Neural cell (in vitro differentiated cells): ENCODE data around the gene POU2F3.

Source experiments
- CTCF ChIP-seq: fragments of 450-650 bp; IDR thresholded peaks from 2 replicates; pipeline ENCODE4 v1.5.1; 2014; ENCODE audit warnings: antibody characterized with exemption, mild to moderate bottlenecking, moderate library complexity; ENCODE audit not compliant: poor library complexity, severe bottlenecking
- EP300 ChIP-seq: fragments of 450-650 bp; conservative IDR thresholded peaks from 2 replicates; pipeline ENCODE4 v1.6.1; 2014; ENCODE audit warnings: antibody characterized with exemption, mild to moderate bottlenecking, moderate library complexity; ENCODE audit not compliant: poor library complexity, severe bottlenecking
- EZH2 ChIP-seq: fragments of 200-600, 300-800 bp; shearing (Covaris generic), sonication (generic); IDR thresholded peaks from 2 replicates; pipeline ENCODE4 v1.6.1; 2014; ENCODE audit warnings: antibody characterized with exemption, low read length, borderline replicate concordance, mild to moderate bottlenecking; ENCODE audit not compliant: insufficient read depth, poor library complexity, severe bottlenecking
- MXI1 ChIP-seq: fragments of 450-650 bp; conservative IDR thresholded peaks from 2 replicates; pipeline ENCODE4 v1.6.1; 2014; ENCODE audit warnings: antibody characterized with exemption, mild to moderate bottlenecking; ENCODE audit not compliant: poor library complexity, severe bottlenecking
- POLR2AphosphoS5 ChIP-seq: IDR thresholded peaks from 2 replicates; pipeline ENCODE4 v1.6.1; 2012
- RAD21 ChIP-seq: fragments of 450-650 bp; conservative IDR thresholded peaks from 2 replicates; pipeline ENCODE4 v1.6.1; 2014; ENCODE audit warnings: antibody characterized with exemption, mild to moderate bottlenecking, moderate library complexity
- SMC3 ChIP-seq: fragments of 450-650 bp; conservative IDR thresholded peaks from 2 replicates; pipeline ENCODE4 v1.6.1; 2014; ENCODE audit warnings: antibody characterized with exemption, mild to moderate bottlenecking, moderate library complexity; ENCODE audit not compliant: poor library complexity
- TAF1 ChIP-seq: IDR thresholded peaks from 2 replicates; pipeline ENCODE4 v1.6.1; 2012; ENCODE audit warnings: low read depth
- TF ChIP-seq, protein P1 (sequence below): IDR thresholded peaks from 2 replicates; pipeline ENCODE4 v1.6.1; 2012; ENCODE audit warnings: borderline replicate concordance

DNA sequence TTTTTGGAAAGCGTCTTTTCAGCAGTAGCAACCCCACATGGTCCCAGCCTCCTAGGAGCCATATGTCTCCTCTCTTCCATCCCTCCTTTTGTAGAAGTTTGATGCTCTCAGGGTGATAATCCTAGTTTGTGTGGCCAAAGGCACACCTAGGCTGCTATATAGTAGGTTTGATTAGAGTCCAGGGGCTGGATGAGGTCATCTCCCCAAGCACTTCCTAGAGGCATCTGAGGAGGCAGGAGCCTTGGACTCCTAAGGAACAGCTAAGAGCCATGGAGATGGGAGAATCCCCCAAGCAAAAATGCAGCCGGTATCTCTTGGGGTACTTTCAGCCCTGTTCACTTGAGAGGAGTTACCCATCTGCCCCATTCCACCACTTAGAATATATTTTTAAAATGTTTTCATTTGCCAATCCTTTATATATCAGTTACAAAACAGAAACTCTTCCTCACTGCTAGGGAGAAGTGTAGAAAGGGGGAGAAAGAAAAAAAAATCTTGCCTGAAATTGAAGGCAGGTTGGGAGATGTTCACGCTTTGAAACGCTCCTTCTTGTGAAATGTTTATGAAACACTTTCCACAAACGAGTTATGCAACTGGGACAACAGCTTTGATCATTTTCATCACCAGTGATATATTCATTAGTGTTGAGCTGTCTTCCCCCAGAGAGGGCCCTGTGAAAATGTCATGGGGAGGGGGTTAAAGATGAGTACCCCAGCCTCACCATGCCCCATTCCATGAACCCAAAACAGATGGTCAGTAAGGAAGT lies 53.3 kb downstream of the POU2F3 start:
- no peak for TF ChIP-seq RAD21
- TF ChIP-seq CTCF = no peak
- no peak for TF ChIP-seq EP300
- TF ChIP-seq TAF1 = no peak
- TF ChIP-seq EZH2 = no peak
- TF ChIP-seq, protein P1, sequence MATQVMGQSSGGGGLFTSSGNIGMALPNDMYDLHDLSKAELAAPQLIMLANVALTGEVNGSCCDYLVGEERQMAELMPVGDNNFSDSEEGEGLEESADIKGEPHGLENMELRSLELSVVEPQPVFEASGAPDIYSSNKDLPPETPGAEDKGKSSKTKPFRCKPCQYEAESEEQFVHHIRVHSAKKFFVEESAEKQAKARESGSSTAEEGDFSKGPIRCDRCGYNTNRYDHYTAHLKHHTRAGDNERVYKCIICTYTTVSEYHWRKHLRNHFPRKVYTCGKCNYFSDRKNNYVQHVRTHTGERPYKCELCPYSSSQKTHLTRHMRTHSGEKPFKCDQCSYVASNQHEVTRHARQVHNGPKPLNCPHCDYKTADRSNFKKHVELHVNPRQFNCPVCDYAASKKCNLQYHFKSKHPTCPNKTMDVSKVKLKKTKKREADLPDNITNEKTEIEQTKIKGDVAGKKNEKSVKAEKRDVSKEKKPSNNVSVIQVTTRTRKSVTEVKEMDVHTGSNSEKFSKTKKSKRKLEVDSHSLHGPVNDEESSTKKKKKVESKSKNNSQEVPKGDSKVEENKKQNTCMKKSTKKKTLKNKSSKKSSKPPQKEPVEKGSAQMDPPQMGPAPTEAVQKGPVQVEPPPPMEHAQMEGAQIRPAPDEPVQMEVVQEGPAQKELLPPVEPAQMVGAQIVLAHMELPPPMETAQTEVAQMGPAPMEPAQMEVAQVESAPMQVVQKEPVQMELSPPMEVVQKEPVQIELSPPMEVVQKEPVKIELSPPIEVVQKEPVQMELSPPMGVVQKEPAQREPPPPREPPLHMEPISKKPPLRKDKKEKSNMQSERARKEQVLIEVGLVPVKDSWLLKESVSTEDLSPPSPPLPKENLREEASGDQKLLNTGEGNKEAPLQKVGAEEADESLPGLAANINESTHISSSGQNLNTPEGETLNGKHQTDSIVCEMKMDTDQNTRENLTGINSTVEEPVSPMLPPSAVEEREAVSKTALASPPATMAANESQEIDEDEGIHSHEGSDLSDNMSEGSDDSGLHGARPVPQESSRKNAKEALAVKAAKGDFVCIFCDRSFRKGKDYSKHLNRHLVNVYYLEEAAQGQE = no peak
- TF ChIP-seq POLR2AphosphoS5 = no peak
- TF ChIP-seq MXI1 = no peak
- no peak for TF ChIP-seq SMC3
